Thoracic aorta (tissue), 2 donors: ENCODE data around the gene TANGO2. TPM values are rescaled to one million over a fixed set of nuclear protein-coding genes. Genes with fewer than 3 reads are reported as not detected.

Experiments used
- ATAC-seq: fragments of 150-250 bp; one replicate; pipeline ENCODE4 v1.8.0; 2017; ENCODE audit warnings: low read depth; ENCODE audit not compliant: insufficient number of reproducible peaks, low FRiP score
- DNase-seq: peaks from one replicate; pipeline ENCODE4 v3.0.0-alpha.2; 2020; ENCODE audit warnings: low spot score
- H3K27ac ChIP-seq, 2 donors: fragments of 200-600 bp; sonication (generic); 1 replicate in 1 of 2; 2 replicates in 1 of 2; pipeline ENCODE4 v1.5.1; 2016; ENCODE audit warnings: mild to moderate bottlenecking in 2 of 2, moderate library complexity in 2 of 2
- H3K27me3 ChIP-seq: fragments of 200-600 bp; sonication (generic); replicated peaks from 2 replicates; pipeline ENCODE4 v1.6.0; 2016; ENCODE audit warnings: mild to moderate bottlenecking; ENCODE audit not compliant: insufficient read depth
- H3K36me3 ChIP-seq: fragments of 200-600 bp; sonication (generic); one replicate; pipeline ENCODE4 v1.5.1; 2016
- H3K4me1 ChIP-seq, 2 donors: fragments of 200-600 bp; sonication (generic); 1 replicate in 1 of 2; 2 replicates in 1 of 2; pipeline versions ENCODE4 v1.5.1 to v1.6.0; 2016; ENCODE audit warnings: low read depth in 2 of 2, mild to moderate bottlenecking in 1 of 2; ENCODE audit not compliant: control insufficient read depth in 1 of 2
- H3K4me3 ChIP-seq: fragments of 200-600 bp; sonication (generic); 2 replicates; pipeline ENCODE4 v1.5.1; 2016; ENCODE audit warnings: mild to moderate bottlenecking
- H3K9me3 ChIP-seq: fragments of 200-600 bp; sonication (generic); 2 replicates; pipeline ENCODE4 v1.5.1; 2016
- CTCF ChIP-seq: fragments of 200-600 bp; sonication (generic); IDR thresholded peaks from one replicate; pipeline ENCODE4 v1.5.1; 2019; ENCODE audit warnings: antibody characterized with exemption
- total RNA-seq, 2 donors: library from RNA; depleted of rRNA; stranded (reverse); fragments of >200 nt; gene quantifications; one replicate each; pipeline versions ENCODE4 v1.1.0 to v1.2.3, GENCODE V29; 2016

The TANGO2 gene
- total RNA-seq, 2 donors from 2014 or later: 48.7 to 109 TPM

GRCh38 chr22:20056696-20057386 lies 35.9 kb downstream of the TANGO2 start:
- Histone ChIP-seq H3K9me3 (no peaks in the 10 kb centered on the region), H3K4me1 (no peaks in the 10 kb centered on the region), H3K36me3 (peaks cover 41% of the 10 kb centered on the region), H3K27ac (no peak overlapping the region), H3K4me3 (no peak overlapping the region), H3K27me3 (no peaks in the 10 kb centered on the region)
- DNase-seq: no peak
- no peak for TF ChIP-seq CTCF
- ATAC-seq: no peak

GRCh38 chr22:20057596-20058268 lies 36.8 kb downstream of the TANGO2 start:
- ATAC-seq: no peak
- peaks cover 39% of the 10 kb centered on the region for H3K36me3 ChIP-seq

GRCh38 chr22:20058989-20059770 lies 38.3 kb downstream of the TANGO2 start:
- DNase-seq: no peak
- H3K27me3 ChIP-seq: no peaks in the 10 kb centered on the region
- no peak for TF ChIP-seq CTCF
- no peaks in the 10 kb centered on the region for H3K4me1 ChIP-seq
- H3K36me3 ChIP-seq: peaks cover 38% of the 10 kb centered on the region
- no peaks in the 10 kb centered on the region for H3K9me3 ChIP-seq
- H3K4me3 ChIP-seq: no peak overlapping the region
- no peak for ATAC-seq
- H3K27ac ChIP-seq: no peak overlapping the region

More at GRCh38 chr22:20057596-20058268, 36.8 kb downstream of the TANGO2 start:
- H3K4me1 ChIP-seq: no peaks in the 10 kb centered on the region
- no peak overlapping the region for H3K27ac ChIP-seq
- TF ChIP-seq CTCF: no peak
- no peaks in the 10 kb centered on the region for H3K9me3 ChIP-seq
- DNase-seq: no peak
- no peaks in the 10 kb centered on the region for H3K27me3 ChIP-seq
- H3K4me3 ChIP-seq: no peak overlapping the region

- Histone ChIP-seq H3K36me3 (peaks cover 40% of the 10 kb centered on the region), H3K27me3 (no peaks in the 10 kb centered on the region)
- ATAC-seq: no peak
Observed at GRCh38 chr22:20060700-20061480, 40.0 kb downstream of the TANGO2 start.

More at GRCh38 chr22:20060700-20061480, 40.0 kb downstream of the TANGO2 start:
- TF ChIP-seq CTCF: no peak
- no peaks in the 10 kb centered on the region for H3K4me1 ChIP-seq
- H3K27ac ChIP-seq: no peak overlapping the region
- no peak overlapping the region for H3K4me3 ChIP-seq
- no peaks in the 10 kb centered on the region for H3K9me3 ChIP-seq
- no peak for DNase-seq
